HG02840 (cell line): ENCODE data around the gene ZNF438.

Experiments used
- ATAC-seq: cut with Tn5 transposase; IDR thresholded peaks from one replicate; pipeline ENCODE4 v1.9.1; 2021; ENCODE audit warnings: mild to moderate bottlenecking, moderate library complexity, moderate number of reproducible peaks; ENCODE audit not compliant: unreplicated experiment, low FRiP score

Gene ZNF438

GRCh38 chr10:30861221-30861620 lies 170.4 kb downstream of the ZNF438 start:
- no peak for ATAC-seq

GRCh38 chr10:30858499-30858898 lies 173.2 kb downstream of the ZNF438 start:
- ATAC-seq: no peak

GRCh38 chr10:30857803-30858202 lies 173.9 kb downstream of the ZNF438 start:
- ATAC-seq: no peak

- ATAC-seq: no peak
Observed at GRCh38 chr10:30855131-30855530, 176.5 kb downstream of the ZNF438 start.

GRCh38 chr10:30854656-30855055 lies 177.0 kb downstream of the ZNF438 start:
- ATAC-seq: no peak

- no peak for ATAC-seq
Observed at GRCh38 chr10:30853066-30853465, 178.6 kb downstream of the ZNF438 start.

GRCh38 chr10:30850776-30851175 lies 180.9 kb downstream of the ZNF438 start:
- ATAC-seq: no peak

- ATAC-seq: no peak
Observed at GRCh38 chr10:30849231-30850035, 182.2 kb downstream of the ZNF438 start.

GRCh38 chr10:30848396-30849032 lies 183.2 kb downstream of the ZNF438 start:
- ATAC-seq: no peak

- ATAC-seq: no peak
Observed at GRCh38 chr10:30847642-30848041, 184.0 kb downstream of the ZNF438 start.

- ATAC-seq: no peak
Observed at GRCh38 chr10:30847199-30847598, 184.5 kb downstream of the ZNF438 start.

GRCh38 chr10:30846710-30847109 lies 185.0 kb downstream of the ZNF438 start:
- no peak for ATAC-seq

GRCh38 chr10:30842894-30843293 lies 188.8 kb downstream of the ZNF438 start:
- ATAC-seq: no peak

GRCh38 chr10:30842185-30842584 lies 189.5 kb downstream of the ZNF438 start:
- ATAC-seq: no peak

- no peak for ATAC-seq
Observed at GRCh38 chr10:30840395-30841050, 191.1 kb downstream of the ZNF438 start.

GRCh38 chr10:30839652-30840051 lies 192.0 kb downstream of the ZNF438 start:
- no peak for ATAC-seq

- no peak for ATAC-seq
Observed at GRCh38 chr10:30836406-30836805, 195.3 kb downstream of the ZNF438 start.

GRCh38 chr10:30835146-30835545 lies 196.5 kb downstream of the ZNF438 start:
- no peak for ATAC-seq

GRCh38 chr10:30834651-30835050 lies 197.0 kb downstream of the ZNF438 start:
- no peak for ATAC-seq

- no peak for ATAC-seq
Observed at GRCh38 chr10:30834153-30834552, 197.5 kb downstream of the ZNF438 start.

GRCh38 chr10:30833628-30833970 lies 198.1 kb downstream of the ZNF438 start:
- ATAC-seq: no peak
